ENCODE measurements around the gene LRP10.

Gene LRP10

DNA sequence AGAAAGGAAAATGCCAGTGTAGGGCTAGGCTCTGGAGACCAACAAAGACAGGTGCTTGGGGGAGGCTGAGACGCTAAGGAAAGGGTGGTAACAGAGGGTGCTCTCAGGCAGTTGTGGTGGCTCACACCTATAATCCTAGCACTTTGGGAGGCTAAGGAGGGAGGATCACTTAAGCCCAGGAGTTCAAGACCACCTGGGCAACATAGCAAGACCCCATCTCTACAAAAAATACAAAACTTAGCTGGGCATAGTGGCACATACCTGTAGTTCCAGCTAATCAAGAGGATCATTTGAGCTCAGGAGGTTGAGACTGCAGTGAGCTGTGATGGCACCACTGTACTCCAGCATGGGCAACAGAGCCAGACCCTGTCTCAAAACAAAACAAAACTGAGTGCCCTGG, 23.9 kb downstream of the LRP10 start:
- no peak overlapping the region for H3K9ac ChIP-seq (ENCODE audit: low read length)
- H3K27ac ChIP-seq (ENCODE audit: low read depth, low read length), result no peak overlapping the region
- peaks cover 46% of the 10 kb centered on the region for H3K27me3 ChIP-seq (ENCODE audit: control insufficient read depth, insufficient read depth, low read length)
- H3K9me3 ChIP-seq (ENCODE audit: control insufficient read depth, insufficient read depth, low read depth, low read length), result no peaks in the 10 kb centered on the region
- peaks cover 19% of the 10 kb centered on the region for H3K4me1 ChIP-seq (ENCODE audit: control insufficient read depth, insufficient read depth, low read length)
- no peaks in the 10 kb centered on the region; the same call in none of the 2 replicates for H3K36me3 ChIP-seq (ENCODE audit: control insufficient read depth, insufficient read depth, low read length)
- H3K4me3 ChIP-seq (ENCODE audit: low read depth, low read length), result no peak overlapping the region

DNA sequence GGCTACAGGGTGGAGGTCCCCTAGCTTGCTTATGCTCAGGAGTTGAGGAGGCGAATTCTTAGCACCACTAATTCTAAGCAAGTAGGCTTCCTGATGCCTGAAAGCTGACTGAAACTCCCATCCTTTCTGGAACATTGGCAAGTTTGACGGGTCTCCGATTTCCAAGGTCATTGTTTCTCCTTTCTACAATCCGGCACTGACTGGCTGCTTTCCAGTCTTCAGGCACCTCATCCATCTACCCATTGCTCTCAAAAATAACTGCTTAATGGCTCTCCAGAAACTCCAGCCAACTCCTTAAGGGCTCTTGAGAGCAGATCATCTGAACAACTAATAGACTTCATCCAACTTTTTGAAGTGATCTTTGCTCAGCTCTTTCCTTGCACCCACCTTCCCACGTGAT, 24.8 kb downstream of the LRP10 start:
- Histone ChIP-seq H3K27me3 (ENCODE audit: control insufficient read depth, insufficient read depth, low read length) (peaks cover 46% of the 10 kb centered on the region), H3K4me3 (ENCODE audit: low read depth, low read length) (no peak overlapping the region), H3K9me3 (ENCODE audit: control insufficient read depth, insufficient read depth, low read depth, low read length) (no peaks in the 10 kb centered on the region), H3K36me3 (ENCODE audit: control insufficient read depth, insufficient read depth, low read length) (peaks cover 7% of the 10 kb centered on the region), H3K27ac (ENCODE audit: low read depth, low read length) (no peak overlapping the region), H3K9ac (ENCODE audit: low read length) (no peak overlapping the region), H3K4me1 (ENCODE audit: control insufficient read depth, insufficient read depth, low read length) (peaks cover 19% of the 10 kb centered on the region)

DNA sequence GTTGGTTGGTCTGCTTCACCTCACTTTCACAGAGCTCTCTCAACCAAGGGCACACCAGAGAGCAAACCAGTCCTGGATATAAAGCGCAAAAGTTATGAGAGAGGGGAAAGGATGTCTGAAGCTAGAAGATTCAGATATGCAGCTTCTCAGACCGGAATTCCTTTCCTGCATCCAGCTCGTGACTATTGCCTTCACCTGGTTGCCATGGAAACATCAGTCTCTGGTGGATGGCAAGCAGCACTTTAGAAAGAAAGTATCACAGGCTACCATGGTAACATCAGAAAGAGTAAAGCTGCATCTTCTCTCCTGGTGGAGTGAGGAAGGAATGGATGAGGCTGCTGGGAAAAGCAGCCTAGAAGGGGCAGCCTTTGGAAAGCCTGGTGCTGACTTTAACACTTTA, 25.2 kb downstream of the LRP10 start:
- Histone ChIP-seq H3K4me3 (ENCODE audit: low read depth, low read length) (no peak overlapping the region), H3K9me3 (ENCODE audit: control insufficient read depth, insufficient read depth, low read depth, low read length) (no peaks in the 10 kb centered on the region), H3K36me3 (ENCODE audit: control insufficient read depth, insufficient read depth, low read length) (peaks cover 11% of the 10 kb centered on the region), H3K9ac (ENCODE audit: low read length) (no peak overlapping the region), H3K27ac (ENCODE audit: low read depth, low read length) (no peak overlapping the region), H3K4me1 (ENCODE audit: control insufficient read depth, insufficient read depth, low read length) (peaks cover 19% of the 10 kb centered on the region), H3K27me3 (ENCODE audit: control insufficient read depth, insufficient read depth, low read length) (peaks cover 46% of the 10 kb centered on the region)

DNA sequence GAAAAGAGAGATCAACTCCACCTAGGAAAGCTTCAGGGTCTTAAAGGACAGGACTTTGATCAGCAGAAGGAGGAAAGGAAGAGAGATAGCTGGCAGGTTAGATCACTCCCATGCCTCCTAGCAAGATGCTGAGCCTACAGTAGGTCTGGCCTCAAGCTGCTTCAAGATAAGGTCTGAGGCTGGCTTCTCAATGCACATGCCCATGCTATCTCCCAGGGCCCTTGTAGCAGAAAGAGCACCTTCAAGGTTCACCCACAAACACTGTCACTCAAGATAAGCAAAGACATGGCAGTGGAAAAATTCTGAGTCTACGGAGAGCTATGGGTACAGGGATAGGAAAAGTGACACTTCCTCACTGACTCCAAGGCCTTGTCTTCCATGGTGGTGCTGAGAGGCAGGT, 25.8 kb downstream of the LRP10 start:
- H3K27ac ChIP-seq (ENCODE audit: low read depth, low read length), result no peak overlapping the region
- H3K36me3 ChIP-seq (ENCODE audit: control insufficient read depth, insufficient read depth, low read length), result peaks cover 17% of the 10 kb centered on the region
- H3K4me1 ChIP-seq (ENCODE audit: control insufficient read depth, insufficient read depth, low read length), result peaks cover 19% of the 10 kb centered on the region
- no peak overlapping the region for H3K4me3 ChIP-seq (ENCODE audit: low read depth, low read length)
- no peaks in the 10 kb centered on the region for H3K9me3 ChIP-seq (ENCODE audit: control insufficient read depth, insufficient read depth, low read depth, low read length)
- no peak overlapping the region for H3K9ac ChIP-seq (ENCODE audit: low read length)
- peaks cover 46% of the 10 kb centered on the region for H3K27me3 ChIP-seq (ENCODE audit: control insufficient read depth, insufficient read depth, low read length)

DNA sequence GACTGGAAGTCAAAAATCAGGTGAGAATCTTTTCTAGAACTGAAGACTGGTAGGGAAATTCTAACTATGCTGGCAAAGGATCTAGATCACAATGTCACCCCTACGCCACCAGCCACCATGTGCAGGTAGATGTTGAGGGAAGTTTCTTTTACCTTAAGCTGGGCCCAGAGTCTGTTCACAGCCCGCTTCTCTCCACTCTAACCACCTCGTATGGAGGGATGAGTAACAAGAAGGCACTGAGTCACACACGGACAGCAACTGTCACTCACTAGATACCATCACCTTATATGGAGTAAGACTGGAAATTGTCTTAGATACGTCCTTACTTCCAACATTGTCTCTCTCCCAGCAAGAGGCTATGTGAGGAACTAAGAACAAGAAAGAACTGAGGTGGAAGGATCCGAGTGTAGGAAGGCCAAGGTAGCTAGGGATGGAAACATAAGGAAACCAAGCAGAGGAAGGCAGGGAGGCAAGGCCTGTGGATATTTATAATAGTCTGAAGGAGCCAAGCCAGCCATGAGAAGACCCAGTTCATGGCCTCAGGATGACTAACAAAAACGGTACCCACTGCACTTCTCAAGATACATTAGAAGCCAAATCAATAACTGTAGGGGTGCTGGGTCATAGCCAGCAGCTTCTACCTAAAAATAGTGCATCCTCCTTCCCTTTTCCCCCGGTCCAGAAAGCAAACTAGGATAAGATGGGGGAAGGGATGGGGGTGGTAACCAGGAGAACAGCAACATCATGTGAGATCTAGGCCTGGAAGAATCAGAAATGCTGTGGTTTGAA, 27.0 kb downstream of the LRP10 start:
- peaks cover 43% of the 10 kb centered on the region for H3K27me3 ChIP-seq (ENCODE audit: control insufficient read depth, insufficient read depth, low read length)
- H3K9ac ChIP-seq (ENCODE audit: low read length), result no peak overlapping the region
- no peak overlapping the region for H3K4me3 ChIP-seq (ENCODE audit: low read depth, low read length)
- peaks cover 19% of the 10 kb centered on the region for H3K4me1 ChIP-seq (ENCODE audit: control insufficient read depth, insufficient read depth, low read length)
- H3K9me3 ChIP-seq (ENCODE audit: control insufficient read depth, insufficient read depth, low read depth, low read length), result no peaks in the 10 kb centered on the region
- peaks cover 25% of the 10 kb centered on the region for H3K36me3 ChIP-seq (ENCODE audit: control insufficient read depth, insufficient read depth, low read length)
- H3K27ac ChIP-seq (ENCODE audit: low read depth, low read length), result no peak overlapping the region

DNA sequence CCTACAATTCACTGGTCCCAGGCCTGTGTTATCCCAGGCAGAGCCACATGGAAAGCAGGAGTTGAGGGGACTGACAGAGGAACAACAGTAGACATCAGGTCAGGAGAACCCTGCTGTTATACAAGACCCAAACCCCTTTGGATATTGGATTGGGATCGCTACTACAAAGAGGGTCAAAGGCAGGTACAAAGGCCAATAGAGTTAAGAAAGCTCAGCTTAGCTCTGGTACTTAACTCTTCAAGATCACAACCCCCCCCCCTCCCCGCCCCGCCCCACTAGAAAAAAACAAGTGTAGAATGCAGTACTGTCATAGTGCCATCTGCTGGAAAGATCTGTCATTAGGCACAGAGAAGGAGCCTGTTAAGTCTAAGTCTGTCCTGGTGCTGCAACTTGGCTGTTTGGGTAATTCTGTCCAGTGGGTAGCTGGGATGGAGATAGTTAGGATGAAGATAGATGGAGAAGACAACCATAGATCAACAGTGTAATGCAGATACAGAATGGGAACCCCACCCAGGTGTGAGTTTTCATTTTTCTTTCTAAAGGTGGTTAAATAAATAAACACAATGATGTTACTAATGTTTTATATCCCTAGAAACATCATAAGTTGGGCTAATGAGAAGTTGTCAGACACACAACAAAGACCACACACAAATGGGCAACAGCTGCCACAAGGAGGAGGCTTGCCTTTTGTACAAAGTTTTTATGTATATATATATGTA, 28.7 kb downstream of the LRP10 start:
- H3K4me1 ChIP-seq (ENCODE audit: control insufficient read depth, insufficient read depth, low read length), result peaks cover 19% of the 10 kb centered on the region
- no peak overlapping the region for H3K9ac ChIP-seq (ENCODE audit: low read length)
- H3K36me3 ChIP-seq (ENCODE audit: control insufficient read depth, insufficient read depth, low read length), result peaks cover 42% of the 10 kb centered on the region
- H3K4me3 ChIP-seq (ENCODE audit: low read depth, low read length), result no peak overlapping the region
- H3K9me3 ChIP-seq (ENCODE audit: control insufficient read depth, insufficient read depth, low read depth, low read length), result no peaks in the 10 kb centered on the region
- H3K27me3 ChIP-seq (ENCODE audit: control insufficient read depth, insufficient read depth, low read length), result peaks cover 40% of the 10 kb centered on the region
- no peak overlapping the region for H3K27ac ChIP-seq (ENCODE audit: low read depth, low read length)

DNA sequence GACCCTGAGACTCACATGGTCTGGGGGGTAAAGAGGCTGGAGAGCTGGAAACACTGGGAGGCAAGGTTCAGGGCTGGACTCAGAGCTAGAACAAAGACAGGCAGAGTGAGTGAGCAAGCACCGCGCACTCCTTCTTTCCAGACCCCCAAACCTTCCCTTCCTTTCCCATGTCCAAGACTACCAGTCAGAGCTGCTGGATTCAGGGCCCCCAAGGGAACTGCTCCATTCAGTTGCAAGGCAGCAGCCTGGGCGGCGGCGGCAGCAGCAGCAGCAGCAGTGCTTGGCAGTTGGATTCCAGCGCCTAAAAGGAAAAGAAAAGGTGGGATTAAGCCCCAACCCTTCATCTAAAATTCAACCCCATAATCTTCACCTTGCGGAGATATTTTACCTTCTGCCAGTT, 30.3 kb downstream of the LRP10 start:
- Histone ChIP-seq H3K4me3 (ENCODE audit: low read depth, low read length) (no peak overlapping the region), H3K9me3 (ENCODE audit: control insufficient read depth, insufficient read depth, low read depth, low read length) (no peaks in the 10 kb centered on the region), H3K27me3 (ENCODE audit: control insufficient read depth, insufficient read depth, low read length) (peaks cover 24% of the 10 kb centered on the region), H3K27ac (ENCODE audit: low read depth, low read length) (no peak overlapping the region), H3K36me3 (ENCODE audit: control insufficient read depth, insufficient read depth, low read length) (peaks cover 55% of the 10 kb centered on the region), H3K9ac (ENCODE audit: low read length) (no peak overlapping the region), H3K4me1 (ENCODE audit: control insufficient read depth, insufficient read depth, low read length) (peaks cover 19% of the 10 kb centered on the region)

DNA sequence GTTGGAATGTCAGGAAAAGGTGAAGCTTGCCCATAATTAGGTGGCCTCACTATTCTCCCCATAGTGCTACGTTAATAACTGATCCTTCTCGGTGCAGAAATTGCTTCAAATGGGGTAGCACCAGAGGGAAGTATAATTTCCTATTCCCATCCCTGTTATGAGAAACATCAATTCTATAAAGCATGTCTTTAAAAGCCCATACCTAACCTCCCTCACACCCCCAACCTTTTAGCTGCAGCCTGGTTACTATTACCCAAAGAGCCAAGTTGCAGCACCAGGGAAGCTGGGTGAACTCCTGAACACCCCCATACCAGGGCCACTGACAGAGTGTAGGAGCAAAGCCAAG, 32.2 kb downstream of the LRP10 start:
- Histone ChIP-seq H3K4me1 (ENCODE audit: control insufficient read depth, insufficient read depth, low read length) (peaks cover 14% of the 10 kb centered on the region), H3K9me3 (ENCODE audit: control insufficient read depth, insufficient read depth, low read depth, low read length) (no peaks in the 10 kb centered on the region), H3K36me3 (ENCODE audit: control insufficient read depth, insufficient read depth, low read length) (peaks cover 70% of the 10 kb centered on the region), H3K4me3 (ENCODE audit: low read depth, low read length) (no peak overlapping the region), H3K27me3 (ENCODE audit: control insufficient read depth, insufficient read depth, low read length) (peaks cover 5% of the 10 kb centered on the region), H3K27ac (ENCODE audit: low read depth, low read length) (no peak overlapping the region), H3K9ac (ENCODE audit: low read length) (no peak overlapping the region)

DNA sequence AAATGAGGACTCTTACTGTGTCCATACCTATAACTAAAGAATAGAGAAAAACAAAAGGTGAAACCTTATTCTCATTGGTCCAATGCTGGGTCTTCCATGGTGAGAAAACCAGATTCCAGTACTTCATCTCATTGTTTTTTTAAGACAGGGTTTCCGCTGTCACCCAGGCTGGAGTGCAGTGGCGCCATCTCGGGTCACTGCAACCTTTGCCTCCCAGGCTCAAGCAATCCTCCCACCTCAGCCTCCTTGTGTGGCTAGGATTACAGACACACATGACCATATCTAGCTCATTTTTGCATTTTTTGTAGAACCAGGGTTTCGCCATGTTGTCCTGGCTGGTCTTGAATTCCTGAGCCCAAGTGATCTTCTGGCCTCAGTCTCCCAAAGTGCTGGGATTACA, 34.1 kb downstream of the LRP10 start:
- Histone ChIP-seq H3K27me3 (ENCODE audit: control insufficient read depth, insufficient read depth, low read length) (no peaks in the 10 kb centered on the region), H3K36me3 (ENCODE audit: control insufficient read depth, insufficient read depth, low read length) (peaks cover 77% of the 10 kb centered on the region), H3K9ac (ENCODE audit: low read length) (no peak overlapping the region), H3K9me3 (ENCODE audit: control insufficient read depth, insufficient read depth, low read depth, low read length) (no peaks in the 10 kb centered on the region), H3K4me3 (ENCODE audit: low read depth, low read length) (no peak overlapping the region), H3K4me1 (ENCODE audit: control insufficient read depth, insufficient read depth, low read length) (no peaks in the 10 kb centered on the region), H3K27ac (ENCODE audit: low read depth, low read length) (no peak overlapping the region)

DNA sequence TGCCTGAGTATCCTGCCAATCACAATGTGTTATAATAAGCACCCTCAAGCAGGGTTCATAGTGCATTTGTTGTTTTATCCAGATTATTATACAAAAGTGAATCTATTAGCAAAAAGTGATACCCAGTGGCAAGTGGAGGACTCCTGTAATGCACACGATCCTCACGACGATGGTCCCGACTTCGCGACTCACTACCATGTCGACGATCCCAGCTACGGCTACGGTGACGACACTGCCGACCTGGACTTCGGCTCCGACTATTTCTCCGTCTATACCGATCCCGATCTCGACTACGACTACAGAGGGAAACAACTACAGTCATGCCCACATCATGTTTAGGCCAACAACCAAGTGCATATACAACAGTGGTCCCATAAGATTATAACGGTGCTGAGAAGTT, 34.5 kb downstream of the LRP10 start:
- H3K4me3 ChIP-seq (ENCODE audit: low read depth, low read length), result no peak overlapping the region
- H3K4me1 ChIP-seq (ENCODE audit: control insufficient read depth, insufficient read depth, low read length), result no peaks in the 10 kb centered on the region
- no peaks in the 10 kb centered on the region for H3K27me3 ChIP-seq (ENCODE audit: control insufficient read depth, insufficient read depth, low read length)
- no peak overlapping the region for H3K9ac ChIP-seq (ENCODE audit: low read length)
- H3K36me3 ChIP-seq (ENCODE audit: control insufficient read depth, insufficient read depth, low read length), result peaks cover 77% of the 10 kb centered on the region
- no peaks in the 10 kb centered on the region for H3K9me3 ChIP-seq (ENCODE audit: control insufficient read depth, insufficient read depth, low read depth, low read length)
- H3K27ac ChIP-seq (ENCODE audit: low read depth, low read length), result no peak overlapping the region

DNA sequence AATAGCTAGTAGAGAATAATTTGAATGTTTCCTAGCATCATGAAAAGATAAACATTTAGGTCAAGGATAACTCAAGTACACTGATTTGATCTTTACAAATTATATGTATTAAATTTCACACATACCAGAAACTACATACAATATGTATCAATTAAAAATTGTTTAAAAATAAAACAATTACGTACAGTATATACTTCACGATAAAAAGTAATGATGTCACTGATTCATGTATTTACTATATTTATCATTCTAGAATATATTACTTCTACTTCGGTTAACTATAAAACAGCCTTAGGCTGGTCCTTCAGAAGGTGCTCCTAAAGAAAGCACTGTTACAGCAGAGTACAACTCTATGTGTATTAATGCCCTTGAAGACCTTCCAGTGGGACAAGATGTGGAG, 35.9 kb downstream of the LRP10 start:
- Histone ChIP-seq H3K4me1 (ENCODE audit: control insufficient read depth, insufficient read depth, low read length) (no peaks in the 10 kb centered on the region), H3K36me3 (ENCODE audit: control insufficient read depth, insufficient read depth, low read length) (peaks cover 66% of the 10 kb centered on the region), H3K4me3 (ENCODE audit: low read depth, low read length) (no peak overlapping the region), H3K27me3 (ENCODE audit: control insufficient read depth, insufficient read depth, low read length) (no peaks in the 10 kb centered on the region), H3K9ac (ENCODE audit: low read length) (no peak overlapping the region), H3K9me3 (ENCODE audit: control insufficient read depth, insufficient read depth, low read depth, low read length) (no peaks in the 10 kb centered on the region), H3K27ac (ENCODE audit: low read depth, low read length) (no peak overlapping the region)
